MCF 10A (cell line): ENCODE results near the gene FHL1. TPM values are rescaled to one million over a fixed set of nuclear protein-coding genes. Genes with fewer than 3 reads are reported as not detected.

Experiments
- BruUV-seq: library from RNA; stranded (reverse); fragments of 400-500 nt; replicated peaks from 2 replicates; lab custom pipeline; 2021; lab: Mats Ljungman, UMichigan
- CTCF ChIA-PET: fragments of 300-600 bp; sonication (Branson Sonifier 250); formaldehyde crosslinking; extraction: SDS; loops from one replicate; lab custom pipeline; 2021; ENCODE audit warnings: antibody characterized with exemption, inconsistent platforms; lab: Yijun Ruan, JAX
- POLR2A ChIA-PET: fragments of 300-600, 350-650 bp; sonication (Branson Sonifier 250); formaldehyde crosslinking; extraction: SDS; loops from one replicate; lab custom pipeline; 2020; ENCODE audit warnings: antibody characterized with exemption, inconsistent platforms; lab: Yijun Ruan, JAX
- DNase-seq: peaks from one replicate; pipeline ENCODE4 v3.0.0-alpha.2; 2018; ENCODE audit not compliant: unreplicated experiment
- H3K27ac Mint-ChIP-seq: one replicate; pipeline ENCODE4 v1.8.0; 2022; ENCODE audit warnings: mild to moderate bottlenecking, low read depth, mixed read lengths; ENCODE audit not compliant: unreplicated experiment
- H3K27me3 Mint-ChIP-seq: one replicate; pipeline ENCODE4 v1.8.0; 2022; ENCODE audit warnings: mixed read lengths; ENCODE audit not compliant: insufficient read depth, unreplicated experiment
- H3K36me3 Mint-ChIP-seq: one replicate; pipeline ENCODE4 v1.8.0; 2022; ENCODE audit warnings: mild to moderate bottlenecking, moderate library complexity, mixed read lengths; ENCODE audit not compliant: insufficient read depth, unreplicated experiment
- H3K4me1 Mint-ChIP-seq: one replicate; pipeline ENCODE4 v1.8.0; 2022; ENCODE audit warnings: mixed read lengths; ENCODE audit not compliant: insufficient read depth, unreplicated experiment
- H3K4me3 Mint-ChIP-seq: one replicate; pipeline ENCODE4 v1.8.0; 2022; ENCODE audit warnings: mild to moderate bottlenecking, moderate library complexity, mixed read lengths; ENCODE audit not compliant: unreplicated experiment
- H3K9me3 Mint-ChIP-seq: one replicate; pipeline ENCODE4 v1.8.0; 2022; ENCODE audit warnings: mixed read lengths; ENCODE audit not compliant: unreplicated experiment
- CTCF ChIP-seq: fragments of 200-600 bp; IDR thresholded peaks from one replicate; pipeline ENCODE4 v1.8.0; 2022; ENCODE audit warnings: antibody characterized with exemption, mild to moderate bottlenecking; ENCODE audit not compliant: unreplicated experiment
- intact Hi-C: fragments of 100-400 bp; cut with micrococcal nuclease; formaldehyde crosslinking; loops from 2 replicates; pipeline ENCODE4 v1.14.1; 2022
- total RNA-seq: library from RNA; stranded (reverse); gene quantifications from 2 replicates; pipeline ENCODE4 v1.2.3, GENCODE V29; 2022

FHL1 gene
- total RNA-seq, 1 experiment from 2014 or later = 16.6 TPM

- H3K27ac Mint-ChIP-seq = no peak overlapping the region
- TF ChIP-seq CTCF = no peak
- no peak overlapping the region for H3K4me3 Mint-ChIP-seq
- H3K36me3 Mint-ChIP-seq = no peaks in the 10 kb centered on the region
- CTCF ChIA-PET = interaction anchor here (0.6 to 1.5 kb wide), 4 partner anchors 12 to 168 kb away, joined by 3 to 6 read pairs (median 4); no protein-coding TSS in a partner anchor
- peaks cover 5% of the 10 kb centered on the region for H3K4me1 Mint-ChIP-seq
- no TSS peak for BruUV-seq
- H3K27me3 Mint-ChIP-seq = peaks cover 80% of the 10 kb centered on the region
- POLR2A ChIA-PET = interaction anchor here (0.6 to 0.8 kb wide), 2 partner anchors 27 to 53 kb away, joined by 3 to 4 read pairs; no protein-coding TSS in a partner anchor
- intact Hi-C loops = no loop called here
- DNase-seq = no peak
- no peaks in the 10 kb centered on the region for H3K9me3 Mint-ChIP-seq
Observed at GRCh38 chrX:136196691-136197155, 49.4 kb downstream of the FHL1 start.

DNA sequence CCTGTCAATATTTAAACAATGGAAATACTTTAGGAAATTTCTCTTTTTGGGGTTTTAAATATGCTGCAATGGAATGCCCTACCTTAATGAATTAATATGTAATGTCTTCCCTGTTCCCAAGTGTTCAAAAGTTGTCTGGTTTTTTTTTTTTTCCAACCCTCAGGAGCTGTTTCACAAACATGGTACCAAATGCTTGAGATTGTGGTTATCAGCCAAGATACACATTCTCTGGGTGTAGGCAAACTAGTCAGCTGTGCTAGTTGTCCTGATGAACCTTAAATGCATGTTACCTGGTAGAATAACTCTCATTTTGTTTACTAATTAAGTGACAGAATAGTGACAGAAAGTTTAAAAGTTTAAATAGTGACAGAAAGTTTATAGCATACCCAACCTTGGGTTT, 50.7 kb downstream of the FHL1 start:
- peaks cover 80% of the 10 kb centered on the region for H3K27me3 Mint-ChIP-seq
- peaks cover 10% of the 10 kb centered on the region for H3K4me1 Mint-ChIP-seq
- H3K27ac Mint-ChIP-seq = no peak overlapping the region
- POLR2A ChIA-PET = no interaction called here
- no peak for TF ChIP-seq CTCF
- intact Hi-C loops = no loop called here
- no peak overlapping the region for H3K4me3 Mint-ChIP-seq
- no peak for DNase-seq
- CTCF ChIA-PET = interaction anchor here (0.6 to 1.5 kb wide), 3 partner anchors 98 to 214 kb away, joined by 3 to 5 read pairs (median 5); no protein-coding TSS in a partner anchor
- H3K9me3 Mint-ChIP-seq = no peaks in the 10 kb centered on the region
- no peaks in the 10 kb centered on the region for H3K36me3 Mint-ChIP-seq
- BruUV-seq = no TSS peak

DNA sequence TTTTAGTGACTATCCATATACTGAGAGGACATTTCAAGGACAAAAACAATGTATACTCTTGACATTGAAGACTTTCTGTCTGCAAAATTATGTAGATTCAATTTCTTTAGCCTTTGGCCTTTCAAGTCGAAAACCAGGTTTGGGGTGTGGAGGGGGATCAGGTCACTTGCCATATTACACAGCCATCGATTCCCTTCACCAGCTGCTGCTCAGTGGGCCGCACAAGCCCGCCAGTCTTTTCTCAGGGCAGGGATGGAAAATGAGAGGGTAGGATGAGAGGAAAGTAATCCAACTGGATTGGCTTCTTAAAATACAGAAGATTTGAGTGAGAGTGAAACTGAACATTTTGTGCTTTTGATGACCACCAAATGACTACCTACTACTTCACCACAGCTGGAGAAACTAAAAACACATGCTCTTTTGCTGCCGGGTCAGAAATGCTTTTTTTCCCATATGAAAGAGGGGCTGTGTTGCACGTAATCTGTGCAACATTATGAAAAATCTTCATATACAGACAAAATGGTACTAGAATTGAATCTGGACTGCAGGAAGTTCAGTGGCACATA, 51.4 kb downstream of the FHL1 start:
- no peak overlapping the region for H3K4me3 Mint-ChIP-seq

More for the DNA sequence above, 51.4 kb downstream of the FHL1 start:
- no peak for TF ChIP-seq CTCF
- intact Hi-C loops = no loop called here
- POLR2A ChIA-PET = interaction anchor here (0.6 to 2.8 kb wide), 2 partner anchors 22 to 33 kb away, joined by 3 to 9 read pairs; no protein-coding TSS in a partner anchor
- no peaks in the 10 kb centered on the region for H3K36me3 Mint-ChIP-seq
- H3K9me3 Mint-ChIP-seq = no peaks in the 10 kb centered on the region
- peaks cover 12% of the 10 kb centered on the region for H3K4me1 Mint-ChIP-seq
- no TSS peak for BruUV-seq
- DNase-seq = no peak
- CTCF ChIA-PET = interaction anchor here (0.6 to 1.6 kb wide), 6 partner anchors 32 to 215 kb away, joined by 3 to 5 read pairs (median 4); no protein-coding TSS in a partner anchor
- H3K27me3 Mint-ChIP-seq = peaks cover 75% of the 10 kb centered on the region
- H3K27ac Mint-ChIP-seq = no peak overlapping the region
